GM12891 (cell line): ENCODE results near the gene MTG1.

Experiments used
- DNase-seq: peaks from one replicate; pipeline ENCODE4 v3.0.0; 2011; ENCODE audit warnings: low spot score; ENCODE audit not compliant: insufficient read length
- FAIRE-seq: peaks from 2 replicates; lab custom pipeline; 2011; peaks lifted over from hg19 to GRCh38; lab: Jason Lieb, UNC
- PAX5 ChIP-seq: IDR thresholded peaks from 2 replicates; pipeline ENCODE4 v1.6.1; 2011; ENCODE audit warnings: low read length, moderate library complexity, mild to moderate bottlenecking; ENCODE audit not compliant: insufficient read depth, severe bottlenecking
- POLR2A ChIP-seq: IDR thresholded peaks from 2 replicates; pipeline ENCODE4 v1.6.1; 2011; ENCODE audit warnings: low read depth, low read length, control low read depth
- POLR2AphosphoS5 ChIP-seq: IDR thresholded peaks from 2 replicates; pipeline ENCODE4 v1.6.1; 2011; ENCODE audit warnings: low read depth, low read length, control low read depth
- POU2F2 ChIP-seq: IDR thresholded peaks from 2 replicates; pipeline ENCODE4 v1.6.1; 2011; ENCODE audit warnings: low read depth, mild to moderate bottlenecking, control low read depth, low read length, moderate library complexity
- SPI1 ChIP-seq: IDR thresholded peaks from 2 replicates; pipeline ENCODE4 v1.6.1; 2011; ENCODE audit warnings: low read depth, low read length, control low read depth
- TAF1 ChIP-seq: IDR thresholded peaks from 2 replicates; pipeline ENCODE4 v1.6.1; 2011; ENCODE audit warnings: low read depth, low read length, control low read depth

The MTG1 gene

DNA sequence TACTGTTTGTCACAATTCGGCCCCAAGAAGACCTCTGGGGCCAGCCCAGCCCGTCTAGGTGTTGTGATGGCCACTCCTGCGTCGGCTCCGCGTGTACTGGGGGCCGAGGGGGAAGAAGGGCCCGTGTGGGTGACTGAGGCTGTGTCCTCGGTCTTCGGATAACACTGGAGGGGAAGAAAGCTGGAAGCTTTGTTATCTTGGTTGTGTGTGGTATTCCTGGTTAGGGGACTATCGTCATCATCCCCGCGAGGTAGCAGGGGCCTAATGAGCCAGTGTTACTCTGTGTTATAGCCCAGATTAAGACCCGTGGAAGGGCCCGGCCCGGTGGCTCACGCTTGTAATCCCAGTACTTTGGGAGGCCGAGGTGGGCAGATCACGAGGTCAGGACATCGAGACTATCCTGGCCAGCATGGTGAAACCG, 854 bp downstream of the MTG1 start:
- DNase-seq (no peak), FAIRE-seq (no peak)
- no peak for TF ChIP-seq POLR2AphosphoS5
- TF ChIP-seq PAX5 = no peak
- TF ChIP-seq SPI1 = no peak
- no peak for TF ChIP-seq POLR2A
- TF ChIP-seq TAF1 = no peak
- no peak for TF ChIP-seq POU2F2

DNA sequence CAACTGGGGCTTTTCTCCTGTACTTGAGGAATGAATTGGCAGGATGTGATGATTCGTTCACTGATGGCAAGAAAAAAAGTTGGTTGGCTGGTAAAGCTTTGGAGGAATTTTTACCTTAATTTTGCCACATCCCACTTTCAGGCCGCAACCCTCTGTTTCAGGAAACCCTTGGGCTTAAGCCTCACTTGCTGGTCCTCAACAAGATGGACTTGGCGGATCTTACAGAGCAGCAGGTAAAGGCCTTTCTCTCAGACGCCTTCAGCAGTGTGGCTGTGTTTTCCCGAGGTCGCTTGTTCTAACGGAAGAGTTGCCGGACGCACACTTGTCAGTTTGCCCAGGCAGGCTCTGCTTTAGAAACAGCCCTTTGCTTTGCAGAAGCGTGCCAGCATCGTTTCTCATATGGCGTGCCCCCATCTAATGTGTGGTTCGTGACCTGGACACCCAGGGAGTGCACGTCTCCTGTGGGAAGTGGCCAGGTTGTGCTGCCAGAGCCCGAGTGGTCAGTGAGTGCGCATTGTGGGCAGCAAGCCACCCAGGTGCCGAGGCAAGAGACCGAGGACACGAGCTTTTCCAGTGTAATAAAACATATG, 2.2 kb downstream of the MTG1 start:
- no peak for DNase-seq
- no peak for TF ChIP-seq SPI1
- no peak; the same call in 1 of the 2 replicates for TF ChIP-seq POLR2AphosphoS5
- no peak for TF ChIP-seq POLR2A
- TF ChIP-seq TAF1 = no peak
- no peak for TF ChIP-seq POU2F2
- no peak for TF ChIP-seq PAX5
- no peak for FAIRE-seq

DNA sequence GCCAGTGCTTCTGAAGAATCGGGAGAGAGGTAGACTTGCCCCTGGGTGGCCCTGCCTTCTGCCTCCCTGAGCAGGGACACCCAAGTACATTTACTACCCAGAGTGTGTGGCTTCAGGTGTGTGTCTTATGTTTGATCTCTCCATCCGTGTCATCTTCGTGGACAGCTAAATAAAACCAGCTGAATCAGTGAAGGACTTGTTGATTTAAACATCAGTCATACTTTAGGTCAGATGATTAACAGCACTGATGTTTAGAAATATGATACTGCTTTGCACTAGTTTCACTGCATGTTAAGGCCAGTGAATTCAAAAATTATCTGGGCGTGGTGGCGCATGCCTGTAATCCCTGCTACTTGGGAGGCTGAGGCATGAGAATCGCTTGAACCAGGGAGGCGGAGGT, 4.0 kb downstream of the MTG1 start:
- FAIRE-seq = no peak

DNA sequence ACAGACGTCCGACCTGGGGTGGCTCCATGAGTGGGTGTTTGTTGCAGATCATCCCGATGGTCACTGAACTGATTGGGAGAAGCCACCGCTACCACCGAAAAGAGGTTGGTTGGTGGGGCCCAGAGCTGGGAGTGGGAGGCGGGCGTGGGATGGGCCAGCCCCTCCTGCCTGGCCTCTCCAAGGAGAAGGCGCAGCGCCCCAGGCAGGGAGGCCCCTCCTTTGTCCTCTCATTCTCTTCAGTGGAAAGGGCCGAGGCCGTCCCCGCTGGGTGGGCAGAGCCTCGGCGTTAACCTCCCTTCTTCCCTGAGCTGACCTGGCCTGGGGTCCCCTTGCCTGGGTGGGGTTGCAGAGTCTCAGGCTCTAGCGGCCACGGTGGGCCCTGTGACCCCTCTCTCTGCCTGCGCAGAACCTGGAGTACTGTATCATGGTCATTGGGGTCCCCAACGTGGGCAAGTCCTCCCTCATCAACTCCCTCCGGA, 5.2 kb downstream of the MTG1 start:
- no peak for TF ChIP-seq PAX5
- no peak for TF ChIP-seq POLR2AphosphoS5
- no peak for TF ChIP-seq POU2F2
- TF ChIP-seq SPI1 = no peak
- no peak for TF ChIP-seq POLR2A
- no peak for TF ChIP-seq TAF1
- FAIRE-seq (no peak), DNase-seq (no peak)

More for the DNA sequence above, 4.0 kb downstream of the MTG1 start:
- DNase-seq = no peak
- TF ChIP-seq POU2F2 = no peak
- no peak for TF ChIP-seq POLR2AphosphoS5
- TF ChIP-seq PAX5 = no peak
- TF ChIP-seq TAF1 = no peak
- no peak for TF ChIP-seq POLR2A
- no peak for TF ChIP-seq SPI1

DNA sequence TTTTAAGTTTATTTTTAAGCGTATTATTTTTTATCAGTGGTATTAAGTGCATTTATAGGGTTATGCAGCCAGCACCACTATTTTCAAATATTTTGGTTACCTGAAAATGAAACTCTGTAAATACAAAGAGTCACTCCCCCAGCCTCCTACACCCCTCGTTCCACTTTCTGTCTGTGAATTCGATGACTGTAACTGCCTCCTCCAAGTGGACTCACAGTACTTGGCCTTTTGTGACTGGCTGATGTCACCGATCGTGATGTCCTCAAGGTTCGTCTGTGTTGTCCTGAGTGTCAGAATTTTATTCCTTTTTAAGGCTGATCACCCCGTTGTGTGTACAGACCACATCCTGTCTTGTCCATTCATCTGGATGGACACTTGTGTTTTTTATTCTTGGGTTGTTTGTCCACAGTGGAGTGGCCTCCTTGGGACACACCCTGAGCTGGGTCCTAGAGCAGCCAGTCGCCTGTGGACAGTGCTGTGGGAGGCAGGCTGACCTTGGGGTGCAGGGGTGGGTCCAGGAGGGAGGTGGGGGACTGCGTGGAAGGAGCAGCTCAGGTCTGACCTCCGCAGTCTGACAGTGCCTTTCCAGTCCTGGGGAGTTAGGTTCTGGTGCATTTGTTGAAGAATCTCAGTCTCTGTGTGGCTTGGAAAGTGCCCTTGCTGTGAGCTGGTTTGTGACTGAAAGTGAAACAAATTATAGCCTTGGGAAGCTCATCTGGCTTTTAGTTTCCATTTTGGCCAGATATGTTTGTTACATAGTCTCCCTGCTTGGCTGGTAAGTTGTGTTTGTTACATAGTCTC, 6.9 kb downstream of the MTG1 start:
- TF ChIP-seq POU2F2 (0 out of 2 replicates have a peak, but pooled peaks have one; percentile 58), TAF1 (no peak)
- DNase-seq (no peak), FAIRE-seq (peak; percentile 81)

DNA sequence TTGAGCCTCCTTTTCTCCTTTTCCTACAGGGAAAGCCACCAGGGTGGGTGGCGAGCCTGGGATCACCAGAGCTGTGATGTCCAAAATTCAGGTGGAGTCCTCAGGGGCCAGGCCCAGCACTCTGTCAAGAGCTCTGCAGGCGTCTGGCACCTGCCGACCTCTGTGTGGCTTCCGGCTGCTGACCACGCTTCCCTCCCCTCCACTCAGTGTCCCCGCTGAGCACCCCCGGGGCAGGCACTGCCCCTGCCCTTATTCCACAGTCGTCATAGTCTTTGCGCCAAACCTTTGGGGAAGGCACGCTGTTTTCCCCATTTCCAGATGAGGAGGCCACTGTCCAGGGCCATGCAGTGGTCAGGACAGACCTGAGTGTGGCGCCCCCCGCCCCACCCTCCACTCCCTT, 7.5 kb downstream of the MTG1 start:
- no peak for FAIRE-seq
- TF ChIP-seq POLR2AphosphoS5 = no peak; the same call in 1 of the 2 replicates
- no peak for TF ChIP-seq POU2F2
- no peak for TF ChIP-seq TAF1
- TF ChIP-seq POLR2A = no peak
- no peak for TF ChIP-seq PAX5
- no peak for TF ChIP-seq SPI1
- no peak for DNase-seq

DNA sequence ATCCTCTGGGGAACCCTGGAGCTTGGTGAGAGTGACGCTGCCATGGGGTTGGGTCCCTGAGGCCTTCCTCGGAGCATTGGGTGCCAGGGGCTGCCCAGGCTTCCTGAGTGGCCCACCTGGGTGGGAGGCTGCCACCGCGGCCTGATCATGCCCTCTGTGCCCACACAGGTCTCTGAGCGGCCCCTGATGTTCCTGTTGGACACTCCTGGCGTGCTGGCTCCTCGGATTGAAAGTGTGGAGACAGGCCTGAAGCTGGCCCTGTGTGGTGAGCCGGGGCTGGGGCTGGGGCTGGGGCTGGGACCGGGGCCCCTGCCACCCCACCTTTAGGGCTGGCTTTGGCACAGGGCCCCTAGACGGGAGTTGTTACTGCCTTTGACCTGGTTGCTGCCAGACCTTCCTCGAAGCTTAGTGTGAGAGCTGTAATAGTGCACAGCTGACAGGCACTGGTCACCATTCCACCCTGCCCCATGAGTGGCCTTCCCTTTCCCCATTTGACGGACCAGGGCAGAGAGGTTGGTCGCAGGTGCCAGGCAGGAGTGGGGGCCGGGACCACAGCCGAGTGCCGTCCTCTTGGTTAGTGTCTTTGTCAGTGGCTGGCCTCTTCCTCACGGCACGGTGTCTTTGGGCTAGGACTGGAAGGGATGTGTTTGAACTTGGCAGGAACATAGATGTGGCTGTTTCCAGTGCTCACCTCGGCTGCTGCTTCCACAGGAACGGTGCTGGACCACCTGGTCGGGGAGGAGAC, 8.2 kb downstream of the MTG1 start:
- no peak for FAIRE-seq
- TF ChIP-seq SPI1 (no peak), TAF1 (no peak), POLR2A (no peak), POU2F2 (no peak), POLR2AphosphoS5 (no peak), PAX5 (no peak)
- DNase-seq = no peak

DNA sequence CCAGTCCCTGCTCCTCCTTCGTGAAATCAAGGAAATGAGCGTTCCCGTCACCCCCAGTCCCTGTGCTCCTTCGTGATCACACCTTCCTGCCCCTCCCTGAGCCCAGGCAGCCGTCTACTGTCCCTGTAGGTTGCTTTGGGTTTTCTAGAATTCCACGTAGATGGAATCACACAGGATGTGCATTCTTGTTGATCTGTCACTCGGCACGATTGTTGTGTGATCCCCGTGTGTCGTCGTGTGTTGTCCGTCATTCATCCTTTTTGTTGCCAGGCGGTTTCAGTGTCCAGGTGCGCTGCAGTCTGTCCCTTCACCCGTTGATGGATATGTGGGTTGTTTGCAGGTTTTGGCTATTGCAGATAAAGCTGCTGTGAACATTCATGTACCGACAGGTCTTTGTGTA, 9.4 kb downstream of the MTG1 start:
- FAIRE-seq (no peak), DNase-seq (no peak)
- TF ChIP-seq SPI1 (no peak), POLR2A (no peak), PAX5 (no peak), POLR2AphosphoS5 (no peak), POU2F2 (no peak), TAF1 (no peak)

DNA sequence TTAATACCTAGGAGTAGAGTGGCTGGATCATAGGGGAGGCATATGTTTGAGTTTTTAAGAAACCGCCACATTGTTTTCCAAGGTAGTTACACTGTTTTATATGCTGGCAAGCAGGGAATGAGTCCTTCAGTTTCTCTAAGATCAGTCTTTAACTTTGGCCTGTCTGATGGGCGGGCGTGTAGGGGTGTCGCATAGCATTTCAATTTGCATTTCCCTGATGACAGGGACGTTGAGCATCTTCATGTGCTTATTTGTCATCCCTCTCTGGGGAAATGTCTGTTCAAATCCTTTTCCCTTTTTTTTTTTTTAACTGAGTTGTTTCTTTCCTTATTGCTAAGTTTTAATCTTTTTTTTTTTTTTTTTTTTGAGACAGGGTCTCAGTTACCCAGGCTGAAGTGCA, 9.8 kb downstream of the MTG1 start:
- TF ChIP-seq PAX5 = no peak
- TF ChIP-seq TAF1 = no peak
- TF ChIP-seq SPI1 = no peak
- no peak for TF ChIP-seq POLR2A
- TF ChIP-seq POLR2AphosphoS5 = no peak
- TF ChIP-seq POU2F2 = no peak
- DNase-seq (no peak), FAIRE-seq (no peak)
